H9 (cell line): ENCODE results near the gene HEXA. TPM values are rescaled to one million over a fixed set of nuclear protein-coding genes. Genes with fewer than 3 reads are reported as not detected.
A peak's percentile ranks its signal among the peaks of the same experiment; 100 is the strongest.

ENCODE experiments used
- DNase-seq: peaks from one replicate; pipeline ENCODE4 v3.0.0-alpha.2; 2017
- H2AFZ ChIP-seq: one replicate; pipeline ENCODE4 v1.6.1; 2013; ENCODE audit warnings: mild to moderate bottlenecking, low read length, control low read depth, moderate library complexity
- H2AK5ac ChIP-seq: 2 replicates; pipeline ENCODE4 v1.6.1; 2013; ENCODE audit warnings: low read length, control low read depth, mixed read lengths; ENCODE audit not compliant: insufficient read length
- H2BK120ac ChIP-seq: one replicate; pipeline ENCODE4 v1.6.1; 2013; ENCODE audit warnings: low read depth, mild to moderate bottlenecking, low read length, control low read depth, inconsistent platforms; ENCODE audit not compliant: poor library complexity, severe bottlenecking
- H2BK12ac ChIP-seq: 2 replicates; pipeline ENCODE4 v1.6.1; 2013; ENCODE audit warnings: low read length, control low read depth, mixed read lengths, low read depth; ENCODE audit not compliant: insufficient read length
- H2BK15ac ChIP-seq: 2 replicates; pipeline ENCODE4 v1.6.1; 2013; ENCODE audit warnings: low read depth, low read length, control low read depth
- H2BK20ac ChIP-seq: one replicate; pipeline ENCODE4 v1.6.1; 2013; ENCODE audit warnings: low read depth, mild to moderate bottlenecking, low read length, control low read depth, inconsistent platforms; ENCODE audit not compliant: poor library complexity, severe bottlenecking
- H2BK5ac ChIP-seq: 2 replicates; pipeline ENCODE4 v1.6.1; 2013; ENCODE audit warnings: low read length, control low read depth, mixed read lengths; ENCODE audit not compliant: insufficient read length
- H3K14ac ChIP-seq: 2 replicates; pipeline ENCODE4 v1.6.1; 2013; ENCODE audit warnings: low read length, control low read depth; ENCODE audit not compliant: insufficient read depth
- H3K18ac ChIP-seq: 2 replicates; pipeline ENCODE4 v1.6.1; 2013; ENCODE audit warnings: low read depth, mild to moderate bottlenecking, mixed read lengths, low read length, control low read depth; ENCODE audit not compliant: insufficient read length
- H3K23ac ChIP-seq: 2 replicates; pipeline ENCODE4 v1.6.1; 2013; ENCODE audit warnings: low read length, control low read depth, mixed read lengths, low read depth; ENCODE audit not compliant: insufficient read length
- H3K23me2 ChIP-seq: 2 replicates; pipeline ENCODE4 v1.6.1; 2013; ENCODE audit warnings: low read depth, mild to moderate bottlenecking, mixed read lengths, low read length, control low read depth; ENCODE audit not compliant: insufficient read length, poor library complexity, severe bottlenecking
- H3K27ac ChIP-seq: 2 replicates; pipeline ENCODE4 v1.5.1; 2013; ENCODE audit warnings: low read length, control low read depth, mixed read lengths, low read depth; ENCODE audit not compliant: insufficient read length
- H3K27me3 ChIP-seq: 2 replicates; pipeline ENCODE4 v1.6.1; 2013; ENCODE audit warnings: low read length, control low read depth, inconsistent platforms; ENCODE audit not compliant: insufficient read depth
- H3K4ac ChIP-seq: 2 replicates; pipeline ENCODE4 v1.6.1; 2013; ENCODE audit warnings: low read depth, mild to moderate bottlenecking, control low read depth, inconsistent platforms, low read length, moderate library complexity
- H3K4me1 ChIP-seq: 2 replicates; pipeline ENCODE4 v1.6.1; 2013; ENCODE audit warnings: low read length, control low read depth, inconsistent platforms; ENCODE audit not compliant: insufficient read depth
- H3K4me2 ChIP-seq: 2 replicates; pipeline ENCODE4 v1.6.1; 2013; ENCODE audit warnings: low read length, control low read depth, mixed read lengths; ENCODE audit not compliant: insufficient read length, insufficient read depth
- H3K56ac ChIP-seq: 2 replicates; pipeline ENCODE4 v1.6.1; 2013; ENCODE audit warnings: low read depth, mild to moderate bottlenecking, mixed read lengths, low read length, control low read depth; ENCODE audit not compliant: insufficient read length
- H3K79me1 ChIP-seq: 2 replicates; pipeline ENCODE4 v1.6.1; 2013; ENCODE audit warnings: low read depth, mild to moderate bottlenecking, moderate library complexity, low read length, control low read depth, inconsistent platforms; ENCODE audit not compliant: insufficient read depth, poor library complexity, severe bottlenecking
- H3K79me2 ChIP-seq: 2 replicates; pipeline ENCODE4 v1.6.1; 2013; ENCODE audit warnings: low read length, control low read depth, inconsistent platforms; ENCODE audit not compliant: insufficient read depth
- H3K9ac ChIP-seq: 2 replicates; pipeline ENCODE4 v1.6.1; 2013; ENCODE audit warnings: low read length, control low read depth, mixed read lengths; ENCODE audit not compliant: insufficient read length; ENCODE audit errors: extremely low read depth
- H3K9me3 ChIP-seq: one replicate; pipeline ENCODE4 v1.6.1; 2013; ENCODE audit warnings: low read depth, low read length, inconsistent platforms; ENCODE audit not compliant: control insufficient read depth
- H3T11ph ChIP-seq: one replicate; pipeline ENCODE4 v1.6.1; 2013; ENCODE audit warnings: mild to moderate bottlenecking, low read length, control low read depth, inconsistent platforms
- H4K20me1 ChIP-seq: one replicate; pipeline ENCODE4 v1.6.1; 2013; ENCODE audit not compliant: control insufficient read depth, insufficient read length, insufficient read depth
- H4K5ac ChIP-seq: 2 replicates; pipeline ENCODE4 v1.6.1; 2013; ENCODE audit warnings: low read depth, mild to moderate bottlenecking, mixed read lengths, low read length, control low read depth; ENCODE audit not compliant: insufficient read length
- H4K8ac ChIP-seq: replicated peaks from 2 replicates; pipeline ENCODE4 v1.6.1; 2013; ENCODE audit warnings: low read length, control low read depth, mixed read lengths, low read depth; ENCODE audit not compliant: insufficient read length
- H4K91ac ChIP-seq: 2 replicates; pipeline ENCODE4 v1.6.1; 2013; ENCODE audit warnings: low read depth, mild to moderate bottlenecking, moderate library complexity, mixed read lengths, low read length, control low read depth; ENCODE audit not compliant: insufficient read length
- H3K27ac Mint-ChIP-seq, 3 experiments: 2 replicates in 2 of 3; 3 replicates in 1 of 3; pipeline ENCODE4 v1.8.0; 2020 to 2021; ENCODE audit warnings: mixed read lengths in 3 of 3, mild to moderate bottlenecking in 1 of 3, moderate library complexity in 1 of 3
- H3K27me3 Mint-ChIP-seq: 2 replicates; pipeline ENCODE4 v1.8.0; 2021; ENCODE audit warnings: low read depth, mild to moderate bottlenecking, moderate library complexity, mixed read lengths
- H3K36me3 Mint-ChIP-seq, 3 experiments: 2 replicates in 2 of 3; 3 replicates in 1 of 3; pipeline ENCODE4 v1.8.0; 2020 to 2021; ENCODE audit warnings: low read depth in 3 of 3, mixed read lengths in 3 of 3; ENCODE audit not compliant: insufficient read depth in 1 of 3
- H3K4me1 Mint-ChIP-seq, 2 experiments: 2 replicates each; pipeline ENCODE4 v1.8.0; 2020; ENCODE audit warnings: mixed read lengths in 2 of 2
- H3K4me3 Mint-ChIP-seq, 2 experiments: 2 replicates in 1 of 2; 3 replicates in 1 of 2; pipeline ENCODE4 v1.8.0; 2020 to 2021; ENCODE audit warnings: mild to moderate bottlenecking in 2 of 2, mixed read lengths in 2 of 2, moderate library complexity in 1 of 2
- H3K9me3 Mint-ChIP-seq, 2 experiments: 2 replicates in 1 of 2; 3 replicates in 1 of 2; pipeline ENCODE4 v1.8.0; 2020; ENCODE audit warnings: mild to moderate bottlenecking in 2 of 2, mixed read lengths in 2 of 2, moderate library complexity in 1 of 2
- WGBS: extraction: QIAGEN DNeasy Blood & Tissue Kit; methylation state at CpG from one replicate; pipeline ENCODE4 v1.1.7; 2013; ENCODE audit warnings: missing lambda C conversion rate, low lambda C conversion rate, mixed read lengths; ENCODE audit not compliant: insufficient read length; ENCODE audit errors: extremely low coverage; 5-methylcytosine and 5-hydroxymethylcytosine counted together
- total RNA-seq: library from RNA; stranded (reverse); gene quantifications from 2 replicates; pipeline ENCODE4 v1.2.1, GENCODE V29; 2021
- TF ChIP-seq, protein P1 (sequence below): fragments of 200-600 bp; sonication (generic); conservative IDR thresholded peaks from 3 replicates; pipeline ENCODE4 v1.8.0; 2021; ENCODE audit warnings: antibody characterized with exemption, mild to moderate bottlenecking

HEXA gene
- total RNA-seq, 1 experiment from 2014 or later, result 54.7 TPM

DNA sequence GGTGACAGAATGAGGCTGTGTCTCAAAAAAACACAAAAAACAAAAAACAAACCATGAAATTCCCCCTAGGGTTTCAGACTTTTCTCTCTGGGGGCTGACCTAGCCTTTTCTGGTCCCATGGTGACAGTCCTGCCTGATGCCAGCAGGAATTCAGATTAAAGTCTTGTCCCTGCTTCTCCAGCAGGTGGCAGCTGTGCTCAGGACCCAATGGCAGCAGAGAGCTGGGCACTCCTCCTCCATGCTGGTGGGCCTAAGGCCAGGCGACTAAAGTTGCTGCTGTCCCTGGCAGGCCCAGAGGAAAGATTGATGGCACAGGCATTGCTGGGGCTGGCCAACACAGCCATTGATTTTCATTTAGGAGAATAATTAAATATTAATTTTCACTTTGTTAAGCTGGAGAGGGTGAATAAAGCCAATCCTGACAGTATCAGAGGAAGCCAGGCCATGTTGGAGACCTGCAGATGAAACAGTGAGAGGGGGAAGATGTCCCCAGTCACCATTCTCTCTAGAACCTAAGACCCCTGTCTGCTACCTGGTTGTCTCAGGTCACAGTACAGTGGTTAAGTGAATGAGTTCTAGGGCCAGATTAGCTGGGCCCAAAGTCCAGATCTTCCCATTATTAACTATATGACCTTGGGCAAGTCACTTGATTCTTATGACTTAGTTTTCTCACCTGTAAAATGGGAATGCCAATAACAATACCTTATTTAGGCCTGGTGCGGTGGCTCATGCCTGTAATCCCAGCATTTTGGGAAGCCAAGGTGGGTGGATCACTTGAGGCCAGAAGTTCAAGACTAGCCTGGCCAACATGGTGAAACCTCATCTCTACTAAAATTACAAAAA, 63.0 kb downstream of the HEXA start:
- H3K14ac ChIP-seq, result no peak overlapping the region
- no peak overlapping the region for H2BK5ac ChIP-seq
- H4K91ac ChIP-seq, result no peak overlapping the region
- no peak overlapping the region for H3K4me2 ChIP-seq
- H3K27me3 ChIP-seq, result no peaks in the 10 kb centered on the region; the same call in 1 of the 2 replicates
- Mint-ChIP-seq H3K9me3 (no peaks in the 10 kb centered on the region), H3K4me3 (no peak overlapping the region), H3K27ac (no peak overlapping the region), H3K27me3 (peaks cover 61% of the 10 kb centered on the region), H3K36me3 (no peaks in the 10 kb centered on the region), H3K4me1 (no peaks in the 10 kb centered on the region)
- no peak overlapping the region for H4K5ac ChIP-seq
- no peak overlapping the region for H2AK5ac ChIP-seq
- peak; percentile 86 for DNase-seq
- no CpG with 5 or more reads among the region's 2 CpGs for WGBS
- no peak overlapping the region for H3K4ac ChIP-seq
- no peak overlapping the region for H2AFZ ChIP-seq
- H2BK12ac ChIP-seq, result no peak overlapping the region
- H3T11ph ChIP-seq, result no peak overlapping the region
- no peaks in the 10 kb centered on the region for H4K20me1 ChIP-seq
- no peak overlapping the region for H3K18ac ChIP-seq
- H3K27ac ChIP-seq, result no peak overlapping the region
- H3K23ac ChIP-seq, result no peak overlapping the region
- TF ChIP-seq, protein P1, sequence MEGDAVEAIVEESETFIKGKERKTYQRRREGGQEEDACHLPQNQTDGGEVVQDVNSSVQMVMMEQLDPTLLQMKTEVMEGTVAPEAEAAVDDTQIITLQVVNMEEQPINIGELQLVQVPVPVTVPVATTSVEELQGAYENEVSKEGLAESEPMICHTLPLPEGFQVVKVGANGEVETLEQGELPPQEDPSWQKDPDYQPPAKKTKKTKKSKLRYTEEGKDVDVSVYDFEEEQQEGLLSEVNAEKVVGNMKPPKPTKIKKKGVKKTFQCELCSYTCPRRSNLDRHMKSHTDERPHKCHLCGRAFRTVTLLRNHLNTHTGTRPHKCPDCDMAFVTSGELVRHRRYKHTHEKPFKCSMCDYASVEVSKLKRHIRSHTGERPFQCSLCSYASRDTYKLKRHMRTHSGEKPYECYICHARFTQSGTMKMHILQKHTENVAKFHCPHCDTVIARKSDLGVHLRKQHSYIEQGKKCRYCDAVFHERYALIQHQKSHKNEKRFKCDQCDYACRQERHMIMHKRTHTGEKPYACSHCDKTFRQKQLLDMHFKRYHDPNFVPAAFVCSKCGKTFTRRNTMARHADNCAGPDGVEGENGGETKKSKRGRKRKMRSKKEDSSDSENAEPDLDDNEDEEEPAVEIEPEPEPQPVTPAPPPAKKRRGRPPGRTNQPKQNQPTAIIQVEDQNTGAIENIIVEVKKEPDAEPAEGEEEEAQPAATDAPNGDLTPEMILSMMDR, result peak; percentile 85
- no peak overlapping the region for H2BK120ac ChIP-seq
- H3K56ac ChIP-seq, result no peak overlapping the region
- no peaks in the 10 kb centered on the region for H3K23me2 ChIP-seq
- H4K8ac ChIP-seq, result no peak overlapping the region
- no peaks in the 10 kb centered on the region for H3K4me1 ChIP-seq
- no peaks in the 10 kb centered on the region for H3K9me3 ChIP-seq
- no peak overlapping the region for H2BK15ac ChIP-seq
- H2BK20ac ChIP-seq, result no peak overlapping the region
- H3K79me1 ChIP-seq, result no peaks in the 10 kb centered on the region
- H3K9ac ChIP-seq, result no peak overlapping the region
- no peaks in the 10 kb centered on the region for H3K79me2 ChIP-seq
